Cerebellar cortex (tissue), 1 donor: Measurements from ENCODE around the gene MAD1L1.

Experiments
- DNase-seq: peaks from one replicate; pipeline ENCODE4 v3.0.0-alpha.2; 2015; ENCODE audit warnings: low spot score

The MAD1L1 gene

GRCh38 chr7:2086229-2086628 lies 146.5 kb downstream of the MAD1L1 start:
- peak; percentile 29 for DNase-seq

GRCh38 chr7:2085804-2086203 lies 146.9 kb downstream of the MAD1L1 start:
- DNase-seq, result no peak

GRCh38 chr7:2084781-2085505 lies 147.8 kb downstream of the MAD1L1 start:
- no peak for DNase-seq

GRCh38 chr7:2084331-2084730 lies 148.4 kb downstream of the MAD1L1 start:
- DNase-seq, result no peak

- no peak for DNase-seq
These were observed 149.4 kb downstream of the MAD1L1 start for GRCh38 chr7:2083362-2083761.

- peak; percentile 33 for DNase-seq
These were observed 150.4 kb downstream of the MAD1L1 start for GRCh38 chr7:2082139-2082998.

- no peak for DNase-seq
These were observed 151.1 kb downstream of the MAD1L1 start for GRCh38 chr7:2081526-2082135.

GRCh38 chr7:2080477-2080876 lies 152.3 kb downstream of the MAD1L1 start:
- no peak for DNase-seq

- no peak for DNase-seq
These were observed 152.7 kb downstream of the MAD1L1 start for GRCh38 chr7:2080060-2080387.

- no peak for DNase-seq
These were observed 153.2 kb downstream of the MAD1L1 start for GRCh38 chr7:2079332-2080059.

GRCh38 chr7:2078899-2079298 lies 153.8 kb downstream of the MAD1L1 start:
- DNase-seq, result no peak

GRCh38 chr7:2076649-2077064 lies 156.1 kb downstream of the MAD1L1 start:
- no peak for DNase-seq

GRCh38 chr7:2075811-2076210 lies 156.9 kb downstream of the MAD1L1 start:
- no peak for DNase-seq

- no peak for DNase-seq
These were observed 158.1 kb downstream of the MAD1L1 start for GRCh38 chr7:2074691-2075090.

GRCh38 chr7:2072798-2073197 lies 159.9 kb downstream of the MAD1L1 start:
- no peak for DNase-seq

GRCh38 chr7:2072042-2072441 lies 160.7 kb downstream of the MAD1L1 start:
- DNase-seq, result no peak

- no peak for DNase-seq
These were observed 161.5 kb downstream of the MAD1L1 start for GRCh38 chr7:2071133-2071832.

- DNase-seq, result no peak
These were observed 162.5 kb downstream of the MAD1L1 start for GRCh38 chr7:2070151-2070763.

GRCh38 chr7:2069472-2069860 lies 163.3 kb downstream of the MAD1L1 start:
- DNase-seq, result no peak

- DNase-seq, result no peak
These were observed 163.9 kb downstream of the MAD1L1 start for GRCh38 chr7:2068693-2069471.
